NCI-H2171 (cell line): ENCODE measurements around the gene ITPRID2.

Source experiments
- DNase-seq: peaks from one replicate; lab custom pipeline; 2025; lab: John Stamatoyannopoulos, UW

Gene ITPRID2

DNA sequence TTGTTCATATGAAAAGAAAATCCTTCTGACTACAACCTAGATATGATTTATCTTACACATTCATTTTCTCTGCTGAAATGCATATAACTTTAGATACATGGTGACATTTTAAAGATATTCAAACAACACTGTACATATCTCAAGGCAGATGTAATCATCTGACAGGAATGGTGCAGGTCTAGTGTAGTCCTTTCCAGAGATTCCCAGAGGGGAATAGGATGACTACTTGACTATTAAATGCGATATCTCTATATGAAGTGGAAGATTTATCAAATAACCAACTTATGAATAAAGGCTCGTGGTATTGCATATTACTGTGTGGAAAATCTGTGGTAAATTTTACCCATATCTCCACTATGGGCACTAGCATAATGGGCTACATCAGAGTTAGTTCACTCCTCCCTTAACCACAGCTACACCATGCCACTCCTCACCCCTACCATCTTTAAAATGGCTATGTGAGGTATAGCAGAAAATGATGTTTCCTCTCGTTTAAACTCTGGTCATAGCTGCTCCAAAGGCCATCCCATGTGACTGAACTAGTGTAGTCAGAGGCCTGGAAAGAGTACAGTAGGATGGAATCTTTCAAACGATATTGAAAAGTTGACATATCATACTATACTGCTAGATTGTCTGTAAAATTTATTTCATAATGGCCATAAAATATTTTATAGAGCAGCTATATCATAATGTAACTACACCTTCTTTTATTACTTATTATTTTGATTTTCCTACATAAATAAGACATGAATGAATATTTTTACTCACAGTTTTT lies 9.1 kb upstream of the ITPRID2 start:
- DNase-seq: no peak

DNA sequence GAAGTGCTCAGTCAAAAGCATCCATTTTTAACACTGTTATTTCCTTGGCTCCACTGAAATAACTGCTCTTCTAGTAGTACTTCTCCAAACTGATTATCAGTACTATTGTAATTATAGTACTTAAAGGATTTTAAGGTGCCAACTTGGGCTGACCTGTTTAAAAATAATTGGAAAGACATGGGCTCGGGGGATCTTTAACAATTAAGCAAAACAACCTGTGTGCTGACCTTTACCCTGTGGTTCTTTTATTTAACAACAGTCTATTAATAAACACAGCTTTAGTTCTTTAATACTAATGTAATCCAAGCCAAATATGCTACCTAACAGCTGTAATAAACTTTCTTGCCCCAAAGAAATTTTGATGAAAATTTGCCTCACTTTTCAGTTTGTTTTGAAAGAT lies 6.9 kb upstream of the ITPRID2 start:
- no peak for DNase-seq

DNA sequence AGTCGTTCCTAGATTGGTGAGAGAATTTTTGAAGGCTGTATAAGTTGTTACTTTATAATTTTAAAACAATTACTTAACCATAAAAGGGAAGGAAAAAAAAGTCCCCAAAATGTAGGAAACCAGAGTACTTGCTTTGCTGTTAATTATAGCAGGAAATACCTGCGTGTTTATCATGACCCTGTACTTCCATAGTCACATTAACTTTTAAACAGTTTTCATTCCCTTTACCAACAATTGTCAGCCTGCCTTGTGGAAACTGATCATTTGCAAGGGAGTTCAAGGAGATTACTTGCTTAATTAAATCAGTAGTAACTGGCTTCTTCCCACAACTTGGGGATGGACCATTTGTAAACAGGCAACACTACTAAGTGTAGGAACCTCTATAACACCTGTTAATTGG lies 6.4 kb upstream of the ITPRID2 start:
- no peak for DNase-seq

DNA sequence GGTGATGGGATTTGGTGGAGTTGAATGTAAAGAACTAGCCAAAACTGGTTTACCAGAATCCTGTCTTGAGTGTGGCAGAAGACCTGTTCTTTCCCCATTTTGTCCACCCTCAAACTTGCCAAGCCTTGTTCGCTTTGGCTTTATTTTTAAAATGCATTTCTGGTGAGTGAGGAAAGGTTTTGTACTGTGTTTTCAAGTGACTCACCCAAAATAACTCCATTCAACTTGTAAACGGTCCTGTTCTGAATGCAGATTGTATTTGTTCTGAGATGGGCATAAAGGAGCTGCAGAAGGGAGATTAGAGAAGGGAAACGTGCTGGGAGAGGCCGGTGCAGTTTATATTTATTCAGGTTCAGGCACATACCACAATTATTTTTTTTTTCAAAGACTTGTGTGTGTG lies 5.3 kb upstream of the ITPRID2 start:
- DNase-seq: no peak

DNA sequence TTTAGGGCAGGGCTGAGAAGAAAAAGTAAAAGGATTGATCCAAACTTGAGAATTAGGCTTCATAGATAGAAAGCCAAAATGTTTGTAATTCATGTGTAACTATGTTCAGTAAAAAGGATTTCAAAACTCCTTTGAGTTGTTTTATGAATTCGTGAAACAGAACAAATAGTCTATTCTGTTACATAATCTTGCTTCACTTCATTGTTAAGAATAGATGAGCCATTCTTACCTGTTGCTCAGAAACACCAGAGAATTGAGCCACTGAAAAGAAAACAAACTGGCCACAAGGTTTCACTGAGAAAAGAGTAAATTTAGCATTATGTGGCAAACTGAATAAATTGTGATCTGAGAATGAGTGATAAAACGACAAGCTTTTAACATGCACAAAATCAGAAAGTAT lies 4.5 kb upstream of the ITPRID2 start:
- no peak for DNase-seq

DNA sequence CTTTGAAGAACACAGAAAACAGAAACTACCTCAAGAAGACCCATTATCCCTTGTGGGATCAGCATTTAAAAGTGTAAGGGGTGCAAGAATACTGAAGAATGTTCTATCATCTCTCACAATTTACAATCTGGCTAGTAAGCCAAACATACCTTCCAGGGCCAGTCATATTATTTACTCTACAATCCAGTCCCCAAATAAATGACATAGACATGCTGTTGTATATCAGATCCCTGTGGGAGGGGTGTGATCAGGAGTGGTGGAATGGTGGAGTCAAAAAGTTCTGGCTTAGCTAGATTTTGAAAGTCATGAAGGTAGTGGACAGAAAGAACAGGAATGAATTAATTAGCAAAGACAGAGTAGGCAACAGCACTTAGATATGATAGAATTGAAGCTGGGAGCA lies 1.8 kb upstream of the ITPRID2 start:
- no peak for DNase-seq

DNA sequence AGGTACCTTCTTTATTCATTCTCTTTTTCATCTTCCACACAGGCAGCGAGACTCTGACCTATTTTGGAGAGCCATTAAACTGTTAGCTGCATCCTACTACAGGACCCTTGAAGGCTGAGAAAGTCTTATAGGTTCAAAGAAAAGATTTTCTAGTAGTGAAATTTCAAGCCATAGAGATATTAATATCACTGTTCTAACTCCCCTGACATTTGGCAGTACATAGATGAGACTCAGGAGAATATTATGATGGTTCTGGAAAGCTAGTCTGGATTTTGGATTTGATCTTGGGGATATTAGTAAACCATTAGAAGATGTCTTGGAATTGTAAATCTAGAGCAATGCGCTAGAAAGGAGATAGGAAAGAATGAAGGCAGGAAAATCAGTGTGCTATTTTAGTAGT lies 1.3 kb upstream of the ITPRID2 start:
- no peak for DNase-seq

DNA sequence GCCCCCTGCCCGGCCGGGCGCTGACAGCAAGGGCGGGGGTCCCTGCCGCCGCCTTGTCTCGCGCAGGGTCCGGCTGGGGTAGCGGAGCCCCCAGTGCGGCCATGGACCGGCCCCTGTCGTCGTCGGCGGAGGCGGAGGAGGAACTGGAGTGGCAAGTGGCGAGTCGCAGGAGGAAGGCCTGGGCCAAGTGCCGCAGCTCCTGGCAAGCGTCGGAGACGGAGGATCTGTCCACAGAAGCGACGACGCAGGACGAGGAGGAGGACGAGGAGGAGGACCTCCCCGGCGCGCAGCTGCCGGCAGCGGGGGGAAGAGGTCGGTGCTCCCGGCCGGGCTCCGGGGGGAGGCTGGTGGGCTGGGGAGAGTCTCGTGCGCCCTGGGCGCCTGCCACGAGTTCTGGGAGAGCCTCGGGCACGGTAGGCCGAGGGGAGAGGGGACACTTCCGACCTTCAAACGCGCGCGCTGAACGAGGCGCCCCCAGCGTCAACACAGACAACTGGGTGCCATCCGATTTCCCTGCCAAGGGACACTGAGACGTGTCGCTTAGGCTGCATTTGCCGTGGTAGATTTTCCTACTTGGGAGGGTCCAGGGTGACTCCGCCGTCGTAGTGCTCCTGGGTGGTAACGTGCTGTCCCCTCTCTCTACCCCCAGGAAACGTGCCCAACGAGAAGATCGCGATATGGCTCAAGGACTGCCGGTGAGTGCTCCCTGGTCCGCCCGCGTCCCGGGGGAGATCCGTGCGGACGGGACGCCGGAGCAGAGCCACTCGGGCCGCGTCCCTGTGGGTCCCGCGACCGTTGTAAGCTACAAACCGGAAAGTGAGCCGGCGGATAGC lies 652 bp downstream of the ITPRID2 start:
- peak; percentile 56 for DNase-seq

DNA sequence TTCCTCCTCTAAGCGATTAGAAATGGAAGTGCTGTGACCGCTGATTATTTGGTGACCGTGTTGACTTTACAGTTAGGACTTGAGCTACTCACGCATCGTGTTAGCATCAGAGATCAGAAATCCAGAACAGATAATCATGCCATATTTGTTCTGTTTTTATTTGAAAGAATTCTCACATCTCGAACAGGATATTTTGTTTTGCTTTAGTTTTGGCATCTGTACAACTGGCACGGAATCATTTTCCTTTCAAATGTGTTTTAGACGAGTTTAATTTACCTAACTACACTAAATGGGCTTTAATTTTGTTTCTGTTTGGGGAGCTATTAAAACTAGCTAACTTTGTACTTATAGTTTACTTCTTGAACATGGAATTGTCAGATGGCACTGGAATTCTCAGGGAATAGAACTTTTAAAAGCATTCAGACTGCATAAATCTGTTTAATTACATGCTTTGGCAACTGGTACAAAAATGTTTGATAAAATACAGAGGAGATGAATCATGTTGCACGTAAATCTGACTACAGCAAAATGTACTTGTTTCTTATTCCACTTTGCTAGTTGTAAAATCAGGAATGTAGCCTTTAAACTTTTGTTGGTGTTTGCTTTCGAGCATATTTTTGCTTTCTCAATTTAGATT lies 1.4 kb downstream of the ITPRID2 start:
- no peak for DNase-seq

DNA sequence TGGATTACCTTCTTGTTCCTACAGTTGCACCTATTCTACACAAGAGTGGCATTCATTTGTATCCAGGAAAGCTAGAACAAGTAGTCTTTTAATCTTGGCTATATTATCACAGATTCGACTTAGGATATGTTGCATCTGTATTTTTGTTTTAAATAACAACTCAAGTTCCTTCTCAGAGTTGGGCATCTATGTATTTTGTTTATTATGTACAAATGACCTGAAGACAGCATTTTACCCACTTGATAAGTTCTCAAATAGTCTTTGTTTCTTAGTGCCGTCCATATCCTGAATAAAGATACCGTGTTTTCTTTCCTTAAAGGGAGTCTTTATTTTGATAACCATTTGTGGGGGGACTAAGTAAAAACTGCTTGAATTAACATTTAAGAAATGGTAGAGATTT lies 2.9 kb downstream of the ITPRID2 start:
- DNase-seq: no peak

DNA sequence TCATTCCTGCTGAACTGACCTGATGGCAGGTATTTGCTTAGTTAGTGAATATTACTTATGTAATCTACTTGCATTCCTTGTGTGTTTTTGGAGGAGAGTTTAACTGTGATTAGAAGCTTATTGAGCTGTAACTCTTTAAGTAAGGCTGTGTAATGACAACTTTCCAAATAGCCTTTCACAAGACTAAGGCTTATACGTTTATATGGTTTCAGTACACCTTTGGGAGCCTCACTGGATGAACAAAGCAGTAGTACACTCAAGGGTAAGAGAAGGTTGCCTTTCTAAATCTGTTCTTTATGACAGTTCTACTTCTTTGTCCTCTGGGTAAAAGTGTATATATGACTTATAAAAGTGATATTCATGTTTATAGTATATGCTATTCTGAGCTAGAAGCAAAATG lies 4.3 kb downstream of the ITPRID2 start:
- no peak for DNase-seq

DNA sequence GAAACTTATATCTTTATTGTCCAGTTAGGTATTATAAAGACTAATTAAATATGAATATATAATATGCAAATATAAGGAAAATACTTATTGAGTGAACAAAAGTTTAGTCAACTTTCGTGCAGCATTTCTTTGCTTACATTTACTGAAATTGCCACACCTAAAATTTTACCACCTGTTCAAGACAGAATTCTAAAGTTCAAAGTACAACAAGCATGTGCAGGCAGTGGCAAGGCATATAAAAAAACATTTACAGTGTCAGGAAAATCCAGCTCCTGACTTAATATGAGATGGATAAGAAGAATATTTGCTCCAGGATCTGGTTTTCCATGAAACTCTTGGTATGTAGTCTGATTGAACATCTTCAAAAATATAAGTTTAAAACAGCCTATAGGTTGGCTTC lies 4.8 kb downstream of the ITPRID2 start:
- DNase-seq: no peak

DNA sequence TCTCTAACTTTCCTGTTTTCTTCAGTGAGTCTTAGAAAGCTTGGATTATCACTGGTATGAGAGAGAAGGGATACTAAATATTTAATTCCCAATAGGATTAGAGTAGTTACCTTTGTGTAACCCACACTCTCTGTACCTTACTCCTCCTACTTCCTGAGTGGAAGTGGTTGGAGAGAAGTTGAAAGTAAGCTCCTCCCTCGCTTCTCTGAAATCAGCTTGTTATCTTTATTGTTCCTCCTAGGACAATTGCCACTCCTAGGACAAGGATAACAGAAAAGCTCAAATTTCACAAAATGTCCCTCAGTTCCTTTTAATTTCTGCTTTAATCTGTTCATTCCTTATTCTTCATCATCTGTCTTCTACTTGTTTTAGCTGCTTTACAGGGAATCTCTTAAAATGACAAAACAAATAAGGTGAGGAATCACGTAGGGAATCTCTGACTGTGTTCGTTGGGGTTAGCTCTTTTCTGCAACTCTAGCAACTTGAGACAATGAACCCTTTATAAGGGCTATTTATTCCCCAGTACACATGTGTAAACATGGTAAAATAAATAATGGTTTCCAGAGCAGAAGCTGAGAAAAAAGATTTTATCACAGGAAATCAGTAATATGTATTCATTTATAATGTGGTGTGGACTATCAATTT lies 8.6 kb downstream of the ITPRID2 start:
- DNase-seq: no peak

DNA sequence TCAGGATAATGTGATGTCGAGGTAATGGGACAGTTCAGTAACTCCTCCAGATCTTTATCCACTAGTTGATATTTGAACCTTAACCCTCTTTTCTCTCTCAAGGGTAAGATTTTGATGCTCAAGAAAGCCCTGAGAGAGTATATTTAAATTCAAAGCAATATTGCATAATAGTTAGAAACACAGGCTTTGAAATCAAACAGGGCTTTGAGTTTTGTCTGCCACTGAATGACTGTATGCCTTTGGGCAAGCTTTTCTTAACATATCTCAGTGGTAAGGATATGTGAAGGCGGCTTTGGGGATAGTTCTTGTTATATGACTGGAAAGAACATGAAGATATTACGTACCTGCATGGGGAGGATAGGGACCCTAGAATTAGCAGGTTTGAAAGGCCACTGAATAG lies 11.1 kb downstream of the ITPRID2 start:
- DNase-seq: no peak

DNA sequence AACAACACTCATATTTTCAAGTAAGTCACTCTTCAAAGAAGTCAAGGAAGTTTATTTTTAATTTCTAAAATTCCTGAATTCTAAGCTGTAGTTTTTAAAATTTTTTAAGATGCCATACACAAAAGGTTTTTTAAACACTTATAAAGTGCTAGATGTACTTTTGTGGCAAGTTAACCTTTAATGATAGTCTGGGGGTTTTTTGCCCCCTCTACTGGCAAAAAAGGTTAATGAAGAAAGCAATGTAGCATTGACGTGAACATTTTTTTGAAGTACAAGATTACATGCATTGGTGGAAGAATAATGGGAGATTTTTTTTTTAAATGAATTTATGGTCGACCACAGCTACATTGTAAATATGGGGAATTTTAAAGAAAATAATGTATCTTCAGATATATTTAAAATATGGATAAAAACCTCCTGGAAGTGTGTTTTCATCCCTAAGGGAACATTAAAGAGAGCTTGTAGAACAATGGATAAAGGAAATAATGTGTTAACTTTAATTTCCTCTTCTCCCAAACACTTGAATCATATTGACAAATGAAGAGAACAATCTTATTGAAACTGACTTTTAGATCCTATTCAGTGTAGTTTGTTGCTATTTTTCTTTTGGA lies 12.6 kb downstream of the ITPRID2 start:
- DNase-seq: no peak

DNA sequence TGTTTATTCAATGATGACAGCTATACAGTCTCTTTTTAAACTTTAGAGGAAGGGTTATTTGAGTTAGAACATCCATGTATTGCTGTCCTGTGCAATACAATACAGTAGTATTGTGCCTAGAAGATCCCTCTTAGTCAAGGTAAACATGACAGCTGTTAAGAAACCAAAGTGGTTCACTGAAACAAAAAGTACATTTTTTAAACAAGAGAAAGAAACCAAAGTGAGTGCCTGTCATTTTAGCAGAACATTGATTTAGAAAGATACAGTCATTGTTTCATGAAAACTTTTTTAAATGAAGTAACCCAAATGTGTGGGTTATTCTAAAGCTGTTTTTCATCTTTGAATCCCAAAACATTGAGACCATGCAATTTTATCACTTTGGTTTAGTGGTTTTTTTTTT lies 15.5 kb downstream of the ITPRID2 start:
- DNase-seq: no peak

DNA sequence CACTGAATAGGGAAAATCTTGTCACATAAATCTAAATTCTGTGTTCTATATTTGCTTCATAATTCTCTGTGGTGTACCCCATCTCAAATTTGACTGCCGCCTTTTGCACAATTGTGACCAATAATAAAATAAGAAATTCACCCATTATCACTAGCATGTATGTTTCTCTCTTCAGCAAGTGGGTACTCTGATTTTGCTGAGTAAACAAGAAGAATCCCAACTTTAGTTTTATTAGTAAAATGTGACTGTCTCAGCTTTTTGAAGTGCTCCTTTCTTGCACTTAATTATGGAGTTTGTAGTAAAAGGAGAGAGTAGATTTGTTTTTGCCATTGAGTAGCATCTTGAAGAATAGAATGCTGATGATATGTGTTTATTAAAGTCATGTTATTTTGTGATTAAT lies 16.1 kb downstream of the ITPRID2 start:
- no peak for DNase-seq

DNA sequence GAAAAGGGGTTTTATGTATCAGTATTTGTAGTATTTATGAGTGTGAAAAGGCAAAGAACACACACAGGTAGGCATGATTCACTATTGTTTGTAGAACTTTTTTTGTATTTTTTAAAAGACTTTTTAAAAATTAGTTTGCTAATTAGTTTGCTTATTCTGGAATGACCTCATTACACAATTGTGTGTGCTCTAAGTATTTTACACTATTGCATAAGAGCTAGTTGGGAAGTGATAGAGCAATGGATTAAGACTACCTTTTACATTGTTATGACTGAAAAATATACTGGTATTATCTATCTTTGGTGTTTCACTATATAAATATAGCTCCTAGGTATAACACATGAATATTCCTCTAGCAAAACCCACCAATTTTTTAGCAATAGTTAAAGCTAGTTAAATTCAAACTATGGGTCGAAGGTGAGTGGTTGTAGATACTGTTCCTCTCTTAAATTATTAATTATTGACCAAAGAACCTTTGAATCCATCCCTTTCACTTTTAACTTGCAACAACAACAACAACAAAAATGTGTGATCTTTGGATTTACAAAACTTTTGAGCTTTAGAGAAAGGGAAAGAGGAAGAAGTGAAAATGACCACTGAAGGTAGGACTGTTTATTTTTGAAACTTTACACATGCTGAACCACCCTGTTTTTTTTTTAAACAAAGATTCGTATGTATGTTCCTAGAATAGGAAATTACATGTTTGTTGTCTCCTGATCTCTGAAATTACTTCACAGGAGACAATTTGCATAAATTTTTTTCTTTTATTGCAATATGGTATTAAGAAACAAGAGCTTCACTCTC lies 18.7 kb downstream of the ITPRID2 start:
- DNase-seq: no peak

DNA sequence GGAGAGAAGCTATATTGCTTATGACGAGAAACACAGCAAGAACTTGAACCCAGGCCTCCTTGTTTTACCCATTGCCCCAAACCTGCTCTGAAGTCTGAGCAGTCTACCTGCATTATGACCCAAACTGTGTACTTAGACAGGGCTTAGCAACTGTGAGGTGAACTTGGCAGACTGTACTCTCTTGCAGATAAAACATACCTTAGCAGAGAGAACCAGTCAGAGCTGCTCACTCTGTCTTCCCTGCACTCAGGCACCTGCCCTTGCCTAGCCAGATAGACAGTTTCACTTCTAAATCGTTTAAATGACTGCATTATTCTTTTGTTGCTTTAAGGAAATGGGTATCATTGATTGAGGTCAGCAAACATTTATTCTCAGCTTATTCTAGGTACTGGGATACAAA lies 20.3 kb downstream of the ITPRID2 start:
- DNase-seq: no peak

DNA sequence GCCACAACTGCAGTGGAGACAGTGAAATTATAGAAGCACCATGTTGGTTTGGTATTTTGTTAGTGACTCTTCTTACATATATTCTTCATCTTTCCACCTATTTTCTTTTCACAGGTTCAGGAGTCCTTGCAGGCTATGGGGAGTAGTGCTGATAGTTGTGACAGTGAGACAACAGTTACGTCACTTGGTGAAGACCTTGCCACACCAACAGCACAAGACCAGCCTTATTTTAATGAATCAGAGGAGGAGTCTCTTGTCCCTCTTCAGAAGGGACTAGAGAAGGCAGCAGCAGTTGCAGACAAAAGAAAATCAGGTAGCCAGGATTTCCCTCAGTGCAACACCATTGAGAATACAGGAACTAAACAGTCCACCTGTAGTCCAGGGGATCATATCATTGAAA lies 23.6 kb downstream of the ITPRID2 start:
- no peak for DNase-seq
